ENCODE data around the gene ST8SIA5. TPM values are rescaled to one million over a fixed set of nuclear protein-coding genes. Genes with fewer than 3 reads are reported as not detected.
A peak's percentile ranks its signal among the peaks of the same experiment; 100 is the strongest.

The ST8SIA5 gene
- total RNA-seq, 1 experiment from 2014 or later = not detected

- no peak for DNase-seq (ENCODE audit: low read depth)
Observed at GRCh38 chr18:46748466-46748865, 8.4 kb downstream of the ST8SIA5 start.

GRCh38 chr18:46740046-46740445 lies 16.8 kb downstream of the ST8SIA5 start:
- DNase-seq (ENCODE audit: low read depth) = no peak

GRCh38 chr18:46738491-46738890 lies 18.4 kb downstream of the ST8SIA5 start:
- no peak for DNase-seq (ENCODE audit: low read depth)

- DNase-seq (ENCODE audit: low read depth) = no peak
Observed at GRCh38 chr18:46736736-46737135, 20.1 kb downstream of the ST8SIA5 start.

DNA sequence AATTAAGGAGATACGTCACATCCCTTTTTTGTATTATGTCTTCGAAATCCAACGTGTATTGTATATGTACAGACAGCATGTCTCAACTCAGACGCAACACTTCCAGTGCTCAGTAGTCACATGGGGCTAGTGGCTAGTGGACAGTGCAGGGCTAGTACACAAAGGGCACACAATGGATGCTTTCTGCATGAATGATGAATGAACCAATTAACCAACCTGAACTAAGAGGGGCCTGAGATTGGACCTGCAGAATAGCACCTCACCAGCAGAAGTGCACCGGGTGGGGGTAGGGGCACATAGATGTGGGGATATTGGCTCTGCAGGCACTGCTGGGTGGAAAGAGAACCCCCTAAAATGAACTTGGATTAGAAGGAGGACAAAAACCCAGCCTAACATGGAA lies 20.7 kb downstream of the ST8SIA5 start:
- no peak for DNase-seq (ENCODE audit: low read depth)

DNA sequence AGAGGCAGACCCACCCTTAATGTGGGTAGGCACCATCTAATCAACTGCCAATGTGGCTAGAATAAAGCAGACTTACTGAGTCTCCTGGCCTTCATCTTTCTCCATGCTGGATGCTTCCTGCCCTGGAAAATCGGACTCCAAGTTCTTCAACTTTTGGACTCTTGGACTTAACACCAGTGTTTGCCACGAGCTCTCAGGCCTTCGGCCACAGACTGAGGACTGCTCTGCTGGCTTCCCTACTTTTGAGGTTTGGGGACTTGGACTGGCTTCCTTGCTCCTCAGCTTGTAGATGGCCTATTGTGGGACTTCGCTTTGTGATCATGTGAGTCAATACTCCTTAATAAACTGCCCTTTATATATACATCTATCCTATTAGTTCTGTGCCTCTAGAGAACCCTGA lies 21.9 kb downstream of the ST8SIA5 start:
- DNase-seq (ENCODE audit: low read depth) = no peak

- DNase-seq (ENCODE audit: low read depth) = no peak
Observed at GRCh38 chr18:46733872-46734271, 23.0 kb downstream of the ST8SIA5 start.

DNA sequence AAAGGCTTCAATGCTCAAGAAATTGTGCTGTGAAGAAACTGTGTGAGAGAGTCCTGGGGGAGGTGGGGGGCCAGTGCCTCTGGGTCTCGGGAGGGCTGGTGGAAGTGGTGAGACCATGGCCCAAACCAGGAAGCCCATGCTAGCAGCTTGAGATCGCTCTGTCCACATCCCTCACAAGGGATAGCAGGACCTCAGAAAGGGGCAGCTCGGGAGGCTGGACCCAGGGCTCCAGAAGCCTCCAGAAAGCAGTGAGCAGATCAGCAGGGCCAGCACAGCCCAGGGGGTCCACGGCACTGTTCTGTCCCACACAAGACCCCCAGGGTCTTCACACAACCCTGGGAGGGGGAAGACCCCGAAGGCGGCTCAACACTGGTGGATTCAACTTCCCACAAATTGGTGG lies 24.1 kb downstream of the ST8SIA5 start:
- DNase-seq (ENCODE audit: low read depth) = no peak

DNA sequence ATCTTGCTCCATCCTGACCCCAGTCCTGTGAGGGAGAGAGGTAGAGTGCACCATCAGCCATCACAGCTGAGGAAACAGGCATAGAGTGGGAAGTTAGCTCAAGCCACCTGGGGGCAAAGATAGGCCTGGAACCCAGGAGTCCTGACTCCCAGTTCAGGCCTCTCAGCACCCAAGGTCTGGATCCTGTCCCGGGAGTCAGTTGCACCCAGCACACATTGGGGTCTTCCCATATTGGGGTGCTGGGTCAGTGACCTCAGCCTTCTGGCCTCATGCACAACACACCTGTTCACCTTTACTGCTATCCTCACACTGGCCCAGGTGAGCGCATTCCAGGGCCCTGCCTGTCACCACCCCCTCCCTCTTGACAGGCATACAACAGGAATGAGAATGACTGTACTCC lies 24.7 kb downstream of the ST8SIA5 start:
- no peak for DNase-seq (ENCODE audit: low read depth)

GRCh38 chr18:46731316-46731715 lies 25.5 kb downstream of the ST8SIA5 start:
- DNase-seq (ENCODE audit: low read depth) = no peak

DNA sequence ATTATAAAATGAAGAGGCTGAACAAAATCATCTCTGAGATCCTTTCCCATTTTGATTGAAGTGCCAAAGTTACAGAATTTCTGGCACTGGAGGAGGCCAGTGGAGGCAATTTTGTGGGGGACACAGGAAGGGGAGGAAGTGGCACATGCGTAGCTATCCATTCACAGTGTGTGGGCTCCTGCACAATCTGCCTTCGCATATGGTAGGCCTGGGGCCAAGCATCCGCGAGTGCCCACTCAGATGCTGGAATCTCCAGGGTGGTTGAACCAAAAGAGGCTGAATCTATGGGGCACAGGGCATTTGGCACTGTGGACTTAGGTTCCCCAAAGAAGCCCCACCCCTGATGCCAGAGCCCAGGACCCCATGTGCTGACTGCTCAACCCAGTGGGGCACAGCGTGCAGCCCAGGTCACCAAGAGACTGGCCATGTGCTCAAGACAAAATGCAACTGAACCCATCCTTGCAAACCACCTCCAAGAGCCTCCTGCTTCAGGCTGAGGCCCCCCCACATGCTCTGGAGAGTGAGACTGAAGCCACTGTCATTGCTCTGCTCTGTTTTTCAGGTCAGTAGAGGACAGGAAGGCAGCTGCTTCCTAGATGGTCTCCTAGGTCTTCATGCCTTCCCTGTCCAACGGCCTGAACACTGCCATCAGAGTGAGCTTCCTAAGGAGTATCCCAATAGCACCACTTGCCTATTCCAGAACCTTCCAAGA lies 28.5 kb downstream of the ST8SIA5 start:
- no peak for DNase-seq (ENCODE audit: low read depth)

DNA sequence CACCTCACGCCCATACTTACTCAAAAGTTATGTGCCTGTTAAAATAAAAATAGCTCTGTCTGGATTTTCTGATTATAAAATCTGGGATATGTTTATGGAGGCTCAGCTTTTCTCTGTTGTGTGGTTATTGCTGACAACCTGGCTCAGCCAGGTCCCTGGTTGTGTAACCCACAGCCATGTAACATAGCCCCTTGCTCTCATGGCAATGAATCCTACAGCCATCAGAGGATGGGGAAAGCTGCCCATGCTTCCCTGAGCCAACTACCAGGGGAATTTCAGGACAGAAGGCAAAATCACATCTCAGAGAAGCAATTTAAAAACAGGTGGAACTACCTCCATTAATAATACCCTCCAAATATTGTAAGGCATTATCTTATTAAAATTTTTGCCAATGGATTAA lies 29.7 kb downstream of the ST8SIA5 start:
- no peak for DNase-seq (ENCODE audit: low read depth)

GRCh38 chr18:46725310-46725709 lies 31.5 kb downstream of the ST8SIA5 start:
- no peak for DNase-seq (ENCODE audit: low read depth)

DNA sequence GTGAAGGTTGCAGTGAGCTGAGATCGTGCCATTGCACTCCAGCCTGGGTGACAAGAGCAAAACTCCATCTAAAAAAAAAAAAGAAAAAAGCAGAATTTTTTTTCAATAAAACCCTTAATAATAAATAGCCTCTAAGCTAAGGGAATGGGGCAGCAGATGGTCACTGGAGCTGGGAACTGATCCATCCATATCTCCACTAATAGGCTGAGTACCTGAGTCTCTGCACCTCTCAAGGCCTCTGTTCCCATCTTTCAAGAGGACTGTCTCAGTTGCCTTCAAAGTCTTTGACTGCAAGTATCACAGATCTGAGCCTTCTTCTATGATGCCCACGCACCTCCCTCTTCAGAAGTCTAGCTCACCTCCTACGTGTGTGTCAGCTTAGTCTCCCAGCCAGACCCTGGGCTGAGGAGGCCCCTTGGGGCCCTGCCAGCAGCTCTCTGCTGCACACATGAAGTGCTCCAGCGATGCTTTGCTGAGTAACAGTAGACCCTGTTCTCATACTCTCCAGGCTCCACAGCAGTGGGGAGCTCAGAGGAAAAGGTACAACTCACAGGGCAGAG lies 32.9 kb downstream of the ST8SIA5 start:
- DNase-seq (ENCODE audit: low read depth) = no peak

DNA sequence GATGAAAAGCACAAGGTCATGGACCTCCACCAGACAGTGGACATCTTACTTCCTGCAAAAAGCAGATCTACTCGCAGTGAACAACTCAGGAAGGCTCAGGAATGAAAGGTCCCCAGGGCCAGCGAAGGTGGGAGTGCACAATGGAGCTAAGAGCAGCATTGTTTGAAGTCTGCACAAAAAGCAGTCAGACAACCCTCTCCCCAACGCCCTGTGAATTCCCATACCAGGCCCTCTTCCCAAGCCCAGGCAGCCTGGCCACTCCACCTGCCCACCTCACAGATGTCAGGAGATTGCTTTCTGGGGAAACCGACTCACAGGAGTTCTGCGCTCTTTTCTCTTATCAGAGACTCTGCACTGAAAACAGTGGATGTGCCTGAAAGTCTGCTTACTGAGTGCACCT lies 34.8 kb downstream of the ST8SIA5 start:
- no peak for DNase-seq (ENCODE audit: low read depth)

DNA sequence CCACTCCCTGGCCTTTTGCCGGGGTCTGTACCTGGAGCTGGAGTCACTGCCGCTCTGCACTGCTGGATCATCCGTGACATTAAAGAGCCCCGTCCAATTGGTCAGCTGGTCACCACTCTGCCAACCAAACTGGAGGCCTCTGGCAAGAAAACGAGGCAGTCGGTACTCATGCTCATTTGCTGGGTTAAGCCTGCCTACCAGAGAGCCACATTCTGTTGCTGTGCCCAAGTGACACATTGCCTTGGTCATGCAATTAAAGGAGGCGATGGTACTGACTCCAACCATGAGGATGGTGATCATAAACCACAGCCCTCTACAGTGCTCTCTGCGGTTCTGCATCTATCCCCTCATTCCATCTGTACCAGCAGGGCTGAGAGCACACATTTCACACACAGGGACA lies 35.5 kb downstream of the ST8SIA5 start:
- no peak for DNase-seq (ENCODE audit: low read depth)

- DNase-seq (ENCODE audit: low read depth) = no peak
Observed at GRCh38 chr18:46720521-46720920, 36.3 kb downstream of the ST8SIA5 start.

DNA sequence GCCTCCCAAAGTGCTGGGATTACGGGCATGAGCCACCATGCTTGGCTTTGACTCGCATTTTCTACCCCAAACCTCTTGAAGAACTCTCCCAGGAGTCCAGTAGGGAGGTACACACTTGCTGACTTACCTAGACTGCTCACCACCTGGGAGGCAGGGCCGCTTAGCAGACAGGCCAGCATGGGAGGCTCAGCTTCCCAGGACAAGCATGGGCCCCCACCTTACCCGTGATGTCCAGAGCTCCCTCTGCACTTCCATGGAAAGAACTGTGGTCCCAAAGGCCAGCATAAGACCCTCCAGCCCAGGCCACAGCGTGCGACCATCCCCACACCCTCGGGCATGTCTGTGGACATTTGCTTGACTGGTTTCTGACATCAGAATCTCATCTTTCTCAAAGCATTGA lies 36.8 kb downstream of the ST8SIA5 start:
- no peak for DNase-seq (ENCODE audit: low read depth)

DNA sequence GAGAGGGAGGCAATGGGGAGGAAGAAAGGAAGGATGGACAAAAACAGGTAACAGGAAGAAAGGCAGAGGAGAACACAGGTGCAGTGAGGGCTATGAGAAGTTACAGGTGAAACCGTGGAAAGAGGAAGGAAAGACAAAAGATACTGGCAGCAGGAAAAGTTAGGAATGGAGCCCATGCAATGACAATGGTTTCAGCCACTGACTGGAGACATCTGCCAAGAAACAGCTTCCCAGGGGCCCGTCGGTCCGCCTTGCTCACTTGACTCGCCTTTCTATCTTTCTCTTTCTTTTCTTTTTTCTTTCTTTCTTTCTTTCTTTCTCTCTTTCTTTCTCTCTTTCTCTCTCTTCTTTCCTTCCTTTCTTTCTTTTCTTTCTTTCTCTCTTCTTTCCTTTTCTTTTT lies 37.5 kb downstream of the ST8SIA5 start:
- DNase-seq (ENCODE audit: low read depth) = no peak

- peak; percentile 88 for DNase-seq (ENCODE audit: low read depth)
Observed at GRCh38 chr18:46718501-46719341, 38.1 kb downstream of the ST8SIA5 start.

- no peak for DNase-seq (ENCODE audit: low read depth)
Observed at GRCh38 chr18:46716827-46717226, 40.0 kb downstream of the ST8SIA5 start.

DNA sequence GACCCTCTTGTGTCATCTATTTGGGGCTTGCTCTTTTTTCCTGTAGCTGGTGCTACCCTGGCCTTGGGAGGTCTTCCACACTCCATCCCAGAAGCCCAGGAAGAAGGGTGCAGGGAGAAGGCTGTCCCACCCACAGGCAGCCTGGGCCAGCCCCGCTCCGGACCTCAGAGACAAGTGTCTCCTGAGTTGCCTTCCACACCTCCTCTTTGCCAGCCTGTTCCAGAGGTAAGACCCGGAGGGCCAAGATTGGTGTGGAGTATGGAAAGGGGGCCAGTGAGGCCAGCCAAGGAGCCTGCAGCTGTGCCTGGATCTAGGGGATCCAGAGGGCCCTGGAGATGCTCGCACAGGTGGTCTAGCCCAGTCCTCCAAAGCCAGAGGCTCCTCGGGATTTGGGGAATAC lies 40.5 kb downstream of the ST8SIA5 start:
- DNase-seq (ENCODE audit: low read depth) = no peak

GRCh38 chr18:46715062-46715461 lies 41.8 kb downstream of the ST8SIA5 start:
- DNase-seq (ENCODE audit: low read depth) = no peak
